Subcutaneous preadipocyte (primary cell): Measurements from ENCODE around the gene TEC. TPM values are rescaled to one million over a fixed set of nuclear protein-coding genes. Genes with fewer than 3 reads are reported as not detected.

Experiments used
- small RNA-seq: library from RNA; depleted of rRNA; stranded (forward); fragments of <200 nt; gene quantifications from one replicate; pipeline ENCODE3, GENCODE V24; 2012
- total RNA-seq: library from RNA; depleted of rRNA; stranded (reverse); fragments of >200 nt; gene quantifications from 2 replicates; pipeline ENCODE4 v1.2.3, GENCODE V29; 2012

The TEC gene
- total RNA-seq: 1.5 and 1.6 TPM in 2 replicates

GRCh38 chr4:48268956-48269860, at the start of gene TEC:
TSS of gene TEC (minus strand) at chr4:48269838. CDS start at chr4:48228614, 41,224 bp downstream.

GRCh38 chr4:48134081-48134480, 135.6 kb downstream of the TEC start, which contains the start of gene TXK:
TSS of gene TXK (minus strand) at chr4:48134250. CDS start at chr4:48134170, 80 bp downstream.

Small RNAs within 50 kb of the gene (small RNA-seq; reads per million reads assigned to genes)
- gene RF00019 (not detected), gene RF00026 (not detected), gene RNU6-838P (not detected)

Other genes with a start within 250 kb of the TEC start
- 0.20 and 0.37 TPM in 2 replicates for gene TXK, start 135.6 kb downstream of the TEC start, total RNA-seq
- gene SLAIN2, start 71.7 kb upstream of the TEC start, total RNA-seq: 37.8 and 58.5 TPM in 2 replicates
- 0.37 TPM in 1 of 2 replicates, not detected in the other for gene SLC10A4, start 213.5 kb upstream of the TEC start, total RNA-seq
- gene ZAR1, start 220.4 kb upstream of the TEC start, total RNA-seq: not detected in 2 replicates